Measurements from ENCODE around the gene FLT1.

Gene FLT1

DNA sequence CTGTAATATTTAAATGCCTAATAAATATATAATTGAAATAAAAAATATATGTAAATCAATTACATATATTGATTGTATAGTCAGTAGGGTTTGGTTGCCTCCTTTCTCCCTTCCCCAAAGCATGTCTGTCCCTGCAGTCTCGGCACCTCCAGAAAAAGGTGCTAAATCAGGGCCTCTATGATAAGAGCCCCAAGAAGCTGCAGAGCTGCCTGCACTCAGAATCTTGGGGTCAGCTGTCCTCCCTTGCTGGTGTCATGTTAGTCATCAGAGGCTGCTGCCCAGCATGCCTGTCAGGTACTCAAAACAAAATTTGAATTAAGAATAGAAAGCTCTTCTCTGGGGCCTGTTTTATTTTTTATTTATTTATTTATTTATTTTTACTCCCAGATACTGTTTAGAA is 9.8 kb downstream of the FLT1 start:
- TF ChIP-seq, protein P1, sequence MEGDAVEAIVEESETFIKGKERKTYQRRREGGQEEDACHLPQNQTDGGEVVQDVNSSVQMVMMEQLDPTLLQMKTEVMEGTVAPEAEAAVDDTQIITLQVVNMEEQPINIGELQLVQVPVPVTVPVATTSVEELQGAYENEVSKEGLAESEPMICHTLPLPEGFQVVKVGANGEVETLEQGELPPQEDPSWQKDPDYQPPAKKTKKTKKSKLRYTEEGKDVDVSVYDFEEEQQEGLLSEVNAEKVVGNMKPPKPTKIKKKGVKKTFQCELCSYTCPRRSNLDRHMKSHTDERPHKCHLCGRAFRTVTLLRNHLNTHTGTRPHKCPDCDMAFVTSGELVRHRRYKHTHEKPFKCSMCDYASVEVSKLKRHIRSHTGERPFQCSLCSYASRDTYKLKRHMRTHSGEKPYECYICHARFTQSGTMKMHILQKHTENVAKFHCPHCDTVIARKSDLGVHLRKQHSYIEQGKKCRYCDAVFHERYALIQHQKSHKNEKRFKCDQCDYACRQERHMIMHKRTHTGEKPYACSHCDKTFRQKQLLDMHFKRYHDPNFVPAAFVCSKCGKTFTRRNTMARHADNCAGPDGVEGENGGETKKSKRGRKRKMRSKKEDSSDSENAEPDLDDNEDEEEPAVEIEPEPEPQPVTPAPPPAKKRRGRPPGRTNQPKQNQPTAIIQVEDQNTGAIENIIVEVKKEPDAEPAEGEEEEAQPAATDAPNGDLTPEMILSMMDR (IDR thresholded peaks at IDR 0.05; ENCODE audit: insufficient read depth, low read depth, low read length, missing control alignments) = no peak
- no peak overlapping the region for H3K4me3 ChIP-seq (ENCODE audit: low read length)
- no peak for DNase-seq (ENCODE audit: low read depth)

DNA sequence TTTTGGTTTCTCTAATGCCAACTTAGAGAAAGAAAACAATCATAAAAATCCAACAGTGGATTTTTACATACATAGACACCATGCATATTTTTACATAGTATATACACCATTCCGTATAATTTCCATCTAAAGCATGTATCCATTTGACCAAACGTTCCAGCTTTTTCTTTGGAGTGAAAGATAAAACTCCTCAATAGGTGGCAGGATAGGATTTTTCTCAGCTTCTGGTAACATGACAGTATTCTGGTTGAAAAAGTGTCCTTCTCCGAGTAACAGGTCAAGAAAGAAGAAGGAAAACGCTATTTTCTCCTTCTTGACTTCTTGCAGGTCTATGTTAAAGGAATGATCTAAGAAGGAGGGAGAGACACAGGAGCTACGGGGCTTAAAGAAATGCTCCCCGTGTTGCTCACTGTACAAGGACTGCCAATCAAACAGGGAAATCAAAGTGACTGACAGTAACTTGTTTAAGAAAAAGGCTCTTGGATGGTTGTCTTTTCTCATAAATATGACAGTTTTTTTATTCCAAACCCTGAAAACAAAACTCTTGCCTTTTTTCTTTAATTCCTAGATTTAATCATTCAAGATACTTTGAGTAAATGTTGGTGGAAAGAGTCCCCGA is 11.5 kb downstream of the FLT1 start:
- DNase-seq (ENCODE audit: low read depth) = no peak
- no peak overlapping the region for H3K4me3 ChIP-seq (ENCODE audit: low read length)
- TF ChIP-seq, protein P1 (IDR thresholded peaks at IDR 0.05; ENCODE audit: insufficient read depth, low read depth, low read length, missing control alignments) = peak; percentile 11

DNA sequence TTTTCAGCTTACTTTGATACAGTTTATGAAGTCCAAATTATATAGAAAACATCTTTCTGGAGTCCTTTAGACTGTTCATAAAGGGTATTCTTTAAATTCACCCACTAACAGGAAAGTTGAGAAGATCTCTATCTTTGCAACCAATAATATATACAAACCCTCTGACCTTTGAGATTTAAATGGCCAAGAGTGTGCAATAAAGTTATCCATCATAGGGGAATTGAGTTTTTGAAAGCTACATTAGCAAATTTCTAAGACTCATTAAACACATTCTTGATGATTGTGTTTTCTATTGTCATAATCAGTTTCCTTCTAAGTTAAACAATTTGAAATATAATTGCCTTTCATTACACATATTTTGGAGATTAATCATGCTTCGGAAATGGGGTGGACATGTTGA is 15.9 kb downstream of the FLT1 start:
- no peak for DNase-seq (ENCODE audit: low read depth)
- no peak overlapping the region for H3K4me3 ChIP-seq (ENCODE audit: low read length)
- TF ChIP-seq, protein P1 (IDR thresholded peaks at IDR 0.05; ENCODE audit: insufficient read depth, low read depth, low read length, missing control alignments) = no peak

DNA sequence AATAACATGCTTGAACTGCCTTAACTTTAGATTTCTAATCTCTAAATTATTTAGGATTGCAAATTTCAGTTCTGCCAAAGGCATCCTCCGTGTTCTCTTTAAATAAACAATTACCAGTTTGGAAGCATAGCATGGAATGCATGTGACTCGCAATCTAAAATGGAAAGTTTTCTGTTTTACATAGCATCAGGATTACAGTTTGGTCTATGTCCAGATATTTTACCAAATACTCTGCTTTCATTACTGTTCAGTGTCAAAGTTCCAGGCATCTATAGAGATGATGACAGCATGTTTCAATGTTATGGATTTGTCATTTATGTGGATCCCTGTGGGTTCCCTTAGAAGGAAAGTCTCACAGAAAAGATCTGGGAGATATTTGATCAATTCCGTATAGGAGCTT is 16.8 kb downstream of the FLT1 start:
- DNase-seq (ENCODE audit: low read depth) = no peak
- H3K4me3 ChIP-seq (ENCODE audit: low read length) = no peak overlapping the region
- TF ChIP-seq, protein P1 (IDR thresholded peaks at IDR 0.05; ENCODE audit: insufficient read depth, low read depth, low read length, missing control alignments) = no peak

DNA sequence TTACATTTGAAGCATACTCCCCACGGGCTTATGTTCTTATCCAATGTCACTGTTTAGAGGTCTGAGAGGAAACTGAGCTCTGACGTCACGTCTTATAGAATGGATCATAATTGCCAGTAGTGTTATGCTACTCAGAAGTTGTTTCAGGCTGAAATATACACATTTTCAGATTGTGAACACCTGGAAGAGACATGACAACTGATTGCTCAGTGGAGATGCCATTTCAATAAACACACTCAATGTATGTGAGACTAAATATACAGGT is 17.3 kb downstream of the FLT1 start:
- H3K4me3 ChIP-seq (ENCODE audit: low read length) = no peak overlapping the region
- TF ChIP-seq, protein P1 (IDR thresholded peaks at IDR 0.05; ENCODE audit: insufficient read depth, low read depth, low read length, missing control alignments) = no peak
- no peak for DNase-seq (ENCODE audit: low read depth)

DNA sequence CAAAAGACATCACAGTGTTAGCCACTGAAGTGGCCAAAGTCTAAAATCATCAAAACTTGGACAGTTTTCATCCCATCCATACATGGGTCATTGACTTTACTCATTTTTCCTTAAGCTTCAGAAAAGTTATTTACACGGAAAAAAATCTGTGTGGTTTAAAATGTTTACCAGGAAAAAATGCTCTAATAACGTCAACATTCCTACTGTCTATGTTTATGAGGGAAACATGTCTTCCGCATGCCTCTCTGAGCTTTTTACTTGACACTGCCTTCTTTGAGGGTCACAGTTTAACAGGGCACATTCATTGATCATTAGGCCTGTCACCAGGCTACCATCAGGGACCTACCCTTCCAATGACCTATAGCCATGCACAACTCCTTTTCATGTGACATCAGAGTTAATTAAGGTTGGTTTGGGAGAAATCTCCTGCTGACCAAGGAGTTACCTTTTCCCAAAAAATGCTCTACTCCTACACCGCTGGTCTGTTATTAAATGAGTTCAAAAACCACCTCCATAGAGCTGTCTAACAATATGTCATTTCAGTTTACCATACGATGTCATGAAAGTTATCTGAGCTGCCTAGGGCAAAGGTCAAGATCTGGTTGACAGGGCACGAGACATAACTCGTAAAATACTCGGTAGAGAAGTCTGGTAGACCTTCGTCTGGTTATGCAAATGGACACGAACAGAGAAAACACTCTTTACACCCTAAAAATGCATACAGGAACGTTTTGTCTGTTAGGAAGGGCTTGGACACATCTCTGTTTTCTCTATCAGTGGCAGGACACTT is 17.8 kb downstream of the FLT1 start:
- no peak for DNase-seq (ENCODE audit: low read depth)
- TF ChIP-seq, protein P1 (IDR thresholded peaks at IDR 0.05; ENCODE audit: insufficient read depth, low read depth, low read length, missing control alignments) = no peak

More for the DNA sequence above, 17.8 kb downstream of the FLT1 start:
- H3K4me3 ChIP-seq (ENCODE audit: low read length) = no peak overlapping the region

All from epithelial cell of esophagus (primary cell).